HepG2 (cell line): ENCODE data around the gene DCLK1. TPM values are rescaled to one million over a fixed set of nuclear protein-coding genes. Genes with fewer than 3 reads are reported as not detected.

ENCODE experiments used
- ATAC-seq: fragments of 200-7000 bp; cut with Tn5 transposase; 3 replicates; pipeline ENCODE4 v1.9.1; 2020; ENCODE audit warnings: mild to moderate bottlenecking, moderate library complexity
- BruUV-seq: library from RNA; stranded (reverse); fragments of 400-500 nt; replicated peaks from 2 replicates; lab custom pipeline; 2021; lab: Mats Ljungman, UMichigan
- CTCF ChIA-PET: fragments of 300-600 bp; formaldehyde crosslinking; extraction: SDS; loops from one replicate; lab custom pipeline; 2021; ENCODE audit warnings: low total read pairs, inconsistent platforms, low intra/inter-chr PET ratio; lab: Yijun Ruan, JAX
- POLR2A ChIA-PET: fragments of 350-600 bp; sonication (Branson Sonifier 250); formaldehyde crosslinking; loops from one replicate; lab custom pipeline; 2020; ENCODE audit warnings: antibody characterized with exemption, inconsistent platforms; lab: Yijun Ruan, JAX
- DNase-seq: peaks from one replicate; pipeline ENCODE4 v3.0.0-alpha.2; 2015; ENCODE audit warnings: low spot score
- FAIRE-seq: peaks from 3 replicates; lab custom pipeline; 2011; peaks lifted over from hg19 to GRCh38; lab: Jason Lieb, UNC
- H2AFZ ChIP-seq: one replicate; pipeline ENCODE4 v1.6.1; 2011; ENCODE audit warnings: low read length, inconsistent platforms
- H3K27ac ChIP-seq: fragments of 300-600 bp; 3 replicates; pipeline ENCODE4 v1.8.0; 2011; ENCODE audit warnings: mixed run types, mild to moderate bottlenecking, mixed read lengths, low read length, inconsistent platforms; ENCODE audit not compliant: insufficient read depth; ENCODE audit errors: extremely low read length
- H3K27me3 ChIP-seq, 2 experiments: fragments of 200-600 bp in 1 of 2; 2 replicates in 1 of 2; 3 replicates in 1 of 2; pipeline versions ENCODE4 v1.6.0 to v1.8.0; 2011; ENCODE audit warnings: low read length in 2 of 2, mild to moderate bottlenecking in 2 of 2, moderate library complexity in 2 of 2, inconsistent platforms in 1 of 2; ENCODE audit not compliant: insufficient read depth in 2 of 2, control insufficient read depth in 1 of 2
- H3K36me3 ChIP-seq, 2 experiments: fragments of 200-600 bp in 1 of 2; replicated peaks in 1 of 2; 2 replicates in 1 of 2; 3 replicates in 1 of 2; pipeline versions ENCODE4 v1.5.1 to v1.8.0; 2011; ENCODE audit warnings: low read length in 2 of 2, inconsistent platforms in 1 of 2; ENCODE audit not compliant: insufficient read depth in 2 of 2, control insufficient read depth in 1 of 2
- H3K4me1 ChIP-seq: 2 replicates; pipeline ENCODE4 v1.5.1; 2012; ENCODE audit warnings: low read length, inconsistent platforms; ENCODE audit not compliant: insufficient read depth
- H3K4me2 ChIP-seq: 2 replicates; pipeline ENCODE4 v1.6.0; 2011; ENCODE audit warnings: low read depth, low read length, inconsistent platforms
- H3K4me3 ChIP-seq, 3 experiments: fragments of 200-600 bp in 1 of 3; sonication (generic), shearing (Covaris generic) in 1 of 3; replicated peaks in 1 of 3; 2 replicates each; pipeline ENCODE4 v1.5.1; 2011 to 2016; ENCODE audit warnings: low read length in 3 of 3, inconsistent platforms in 2 of 3, low read depth in 2 of 3, mild to moderate bottlenecking in 2 of 3, control low read depth in 1 of 3, mixed read lengths in 1 of 3; ENCODE audit not compliant: insufficient read depth in 1 of 3
- H3K79me2 ChIP-seq: one replicate; pipeline ENCODE4 v1.6.1; 2011; ENCODE audit warnings: low read length, inconsistent platforms; ENCODE audit not compliant: insufficient read depth
- H3K9ac ChIP-seq: 2 replicates; pipeline ENCODE4 v1.6.0; 2011; ENCODE audit warnings: mild to moderate bottlenecking, low read depth, low read length, inconsistent platforms; ENCODE audit not compliant: insufficient read depth
- H3K9me3 ChIP-seq: 2 replicates; pipeline ENCODE4 v1.5.1; 2012; ENCODE audit warnings: mild to moderate bottlenecking, low read length
- H4K20me1 ChIP-seq: 2 replicates; pipeline ENCODE4 v1.6.0; 2011; ENCODE audit warnings: inconsistent platforms, mild to moderate bottlenecking, low read length, moderate library complexity; ENCODE audit not compliant: insufficient read depth
- ELF4 ChIP-seq: sonication (generic); formaldehyde crosslinking; IDR thresholded peaks from 2 replicates; pipeline ENCODE4 v1.5.0; 2020; ENCODE audit warnings: missing genetic modification reagents, mild to moderate bottlenecking, moderate library complexity, borderline replicate concordance
- HNF4G ChIP-seq, 2 experiments: sonication (generic) in 1 of 2; formaldehyde crosslinking in 1 of 2; IDR thresholded peaks; 2 replicates each; pipeline versions ENCODE4 v1.4.0 to v1.6.1; 2011 to 2020; ENCODE audit warnings: borderline replicate concordance in 2 of 2, low read depth in 2 of 2, mild to moderate bottlenecking in 2 of 2, low read length in 1 of 2, missing genetic modification reagents in 1 of 2, moderate library complexity in 1 of 2
- KDM5B ChIP-seq: sonication (generic); formaldehyde crosslinking; IDR thresholded peaks from 2 replicates; pipeline ENCODE4 v1.4.0; 2020; ENCODE audit warnings: missing genetic modification reagents, mild to moderate bottlenecking, borderline replicate concordance
- MED1 ChIP-seq: sonication (generic); formaldehyde crosslinking; IDR thresholded peaks from 2 replicates; pipeline ENCODE4 v1.4.0; 2020; ENCODE audit warnings: missing genetic modification reagents
- NFE2 ChIP-seq: sonication (generic); formaldehyde crosslinking; IDR thresholded peaks from 2 replicates; pipeline ENCODE4 v1.4.0; 2020; ENCODE audit warnings: missing genetic modification reagents
- NR2F1 ChIP-seq, 2 experiments: fragments of 450-650 bp in 1 of 2; formaldehyde crosslinking in 1 of 2; IDR thresholded peaks; 2 replicates each; pipeline versions ENCODE4 v1.5.0 to v1.6.1; 2016 to 2020; ENCODE audit warnings: mild to moderate bottlenecking in 1 of 2, missing compliant biosample characterization in 1 of 2, missing genetic modification reagents in 1 of 2, moderate library complexity in 1 of 2
- U2AF2 ChIP-seq: fragments of 200-400 bp; formaldehyde crosslinking; IDR thresholded peaks from 2 replicates; pipeline ENCODE4 v1.6.1; 2017; ENCODE audit warnings: low read depth, mild to moderate bottlenecking, low read length
- ZNF124 ChIP-seq: sonication (generic); formaldehyde crosslinking; IDR thresholded peaks from 2 replicates; pipeline ENCODE4 v1.4.0; 2020; ENCODE audit warnings: missing genetic modification reagents
- ZNF224 ChIP-seq: sonication (generic); formaldehyde crosslinking; IDR thresholded peaks from 2 replicates; pipeline ENCODE4 v1.5.0; 2020; ENCODE audit warnings: mild to moderate bottlenecking, missing genetic modification reagents
- ZNF496 ChIP-seq: sonication (generic); formaldehyde crosslinking; IDR thresholded peaks from 2 replicates; pipeline ENCODE4 v1.8.1; 2023; ENCODE audit warnings: mild to moderate bottlenecking, moderate library complexity, missing genetic modification reagents; ENCODE audit not compliant: insufficient replicate concordance
- ZNF549 ChIP-seq: sonication (generic); formaldehyde crosslinking; IDR thresholded peaks from 2 replicates; pipeline ENCODE4 v1.5.0; 2020; ENCODE audit warnings: missing genetic modification reagents
- ZNF660 ChIP-seq: sonication (generic); formaldehyde crosslinking; IDR thresholded peaks from 2 replicates; pipeline ENCODE4 v1.5.1; 2020; ENCODE audit warnings: mild to moderate bottlenecking, low read depth, missing genetic modification reagents, borderline replicate concordance
- ZZZ3 ChIP-seq: sonication (generic); formaldehyde crosslinking; IDR thresholded peaks from 2 replicates; pipeline ENCODE4 v1.4.0; 2020; ENCODE audit warnings: missing genetic modification reagents, mild to moderate bottlenecking, borderline replicate concordance
- WGBS: methylation state at CpG from one replicate; pipeline ENCODE4 v1.1.6; 2017; ENCODE audit warnings: low lambda C conversion rate; 5-methylcytosine and 5-hydroxymethylcytosine counted together
- in situ Hi-C: cut with HindIII; loops from 2 replicates; pipeline ENCODE4 v1.10.0; 2017; ENCODE audit warnings: low pct_unique_long_range_greater_than_20kb; ENCODE audit not compliant: extremely low pct_ligation_motif_present
- intact Hi-C: fragments of 100-400 bp; cut with micrococcal nuclease; formaldehyde crosslinking; loops from one replicate; pipeline ENCODE4 v1.10.0; 2022; ENCODE audit not compliant: unreplicated experiment
- polyA plus RNA-seq, 8 experiments: library from polyadenylated mRNA; depleted of rRNA in 3 of 8; stranded (reverse) in 7 of 8; unstranded in 1 of 8; fragments of >200 nt; fragmentation: Illumina TruSeq in 4 of 8; extraction: Trizol in 4 of 8; gene quantifications; 2 replicates each; pipeline versions ENCODE4 v1.2.1 to v1.2.3, GENCODE V29; 2011 to 2016; ENCODE audit warnings: low read depth in 4 of 8, missing spikeins in 1 of 8, mixed read lengths in 1 of 8; ENCODE audit not compliant: insufficient read depth in 1 of 8
- total RNA-seq, 5 experiments: library from RNA; depleted of rRNA; stranded (reverse); fragments of >200 nt; fragmentation: Illumina TruSeq; extraction: Trizol; gene quantifications; 2 replicates each; pipeline ENCODE4 v1.2.3, GENCODE V29; 2016; ENCODE audit warnings: low read depth in 1 of 5
- TF ChIP-seq, protein P1 (sequence below): sonication (generic); formaldehyde crosslinking; IDR thresholded peaks from 2 replicates; pipeline ENCODE4 v1.5.0; 2020; ENCODE audit warnings: mild to moderate bottlenecking, missing genetic modification reagents, borderline replicate concordance

DCLK1 gene
- total and polyA plus RNA-seq, 2 of the 13 experiments (the other 11 are each of a cell fraction or from before 2014, with no cell fraction given), result not detected

DNA sequence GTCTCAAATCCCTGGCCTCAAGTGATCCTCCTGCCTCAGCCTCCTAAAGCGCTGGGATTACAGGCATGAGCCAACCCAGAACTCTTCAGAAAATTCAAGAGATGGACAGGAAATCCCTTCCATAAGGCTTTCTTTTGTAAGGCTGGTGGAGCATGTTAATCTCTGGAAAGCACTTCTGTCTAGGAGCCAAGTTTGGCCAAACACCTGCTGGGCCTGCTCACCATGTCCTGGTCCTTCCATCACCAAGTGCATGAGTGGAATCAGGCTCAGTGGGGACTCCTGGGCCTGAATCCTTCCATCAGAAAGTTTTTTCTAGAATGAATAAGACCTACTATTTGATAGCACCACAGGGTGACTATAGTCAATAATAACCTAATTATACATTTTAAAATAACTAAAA, 148.0 kb downstream of the DCLK1 start:
- H3K9ac ChIP-seq, result no peak overlapping the region
- no peaks in the 10 kb centered on the region for H3K9me3 ChIP-seq
- TF ChIP-seq NFE2 (CRISPR knock-in tag) (no peak), ZZZ3 (no peak), NR2F1 (CRISPR knock-in tag; IDR thresholded peaks at IDR 0.05) (no peak), KDM5B (CRISPR knock-in tag) (no peak), ELF4 (CRISPR knock-in tag) (no peak), ZNF496 (CRISPR knock-in tag) (no peak)
- in situ Hi-C loops, result loop anchor here (25.0 kb wide), 1 partner anchor 754 kb away; no protein-coding TSS in a partner anchor
- no peaks in the 10 kb centered on the region; a peak in 1 of 5 replicates for H3K27me3 ChIP-seq
- 0% methylated on average over 1 of the region's 1 CpG for WGBS
- H4K20me1 ChIP-seq, result no peaks in the 10 kb centered on the region
- intact Hi-C loops, result no loop called here
- H2AFZ ChIP-seq, result no peak overlapping the region
- no peaks in the 10 kb centered on the region for H3K36me3 ChIP-seq
- ATAC-seq (no peak), FAIRE-seq (no peak), DNase-seq (no peak)
- no peaks in the 10 kb centered on the region for H3K79me2 ChIP-seq
- ChIA-PET CTCF (no interaction called here), POLR2A (no interaction called here)
- no peak overlapping the region for H3K27ac ChIP-seq
- H3K4me3 ChIP-seq, result no peak overlapping the region
- no TSS peak for BruUV-seq
- no peak overlapping the region for H3K4me2 ChIP-seq
- H3K4me1 ChIP-seq, result no peaks in the 10 kb centered on the region

DNA sequence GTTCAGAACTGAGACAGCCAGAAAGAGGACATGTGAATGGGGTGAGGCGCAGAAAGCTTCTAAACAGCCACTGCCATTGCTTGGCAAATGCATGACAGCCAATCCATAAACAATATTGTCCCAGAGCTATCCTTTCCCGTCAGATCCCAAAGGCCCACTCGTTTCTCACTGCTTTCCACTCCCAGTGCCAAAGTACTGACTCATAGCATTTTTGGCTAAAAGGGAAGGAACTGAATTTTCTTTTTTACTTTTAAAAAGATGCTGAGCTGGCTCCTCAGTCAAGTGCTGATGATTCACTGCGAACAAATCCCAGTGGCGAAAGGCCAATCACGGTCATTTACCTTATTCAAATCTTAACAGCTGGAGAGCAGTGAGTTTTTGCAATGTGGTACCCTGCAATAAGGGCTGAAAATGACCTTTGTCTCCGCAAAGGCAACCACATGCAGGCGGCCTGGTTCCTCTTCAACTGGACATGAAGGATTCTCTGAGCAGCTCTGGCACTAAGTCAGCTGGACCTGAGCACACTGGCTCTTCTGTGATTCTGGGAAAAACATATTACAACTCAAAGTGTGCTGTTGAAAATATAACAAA, 151.7 kb downstream of the DCLK1 start:
- no peak overlapping the region for H2AFZ ChIP-seq
- no peak overlapping the region for H3K9ac ChIP-seq
- no peaks in the 10 kb centered on the region for H3K79me2 ChIP-seq
- H3K9me3 ChIP-seq, result no peaks in the 10 kb centered on the region
- no peaks in the 10 kb centered on the region for H3K36me3 ChIP-seq
- in situ Hi-C loops (loop anchor here (5.0 to 25.0 kb wide), 2 partner anchors 298 to 758 kb away; no protein-coding TSS in a partner anchor), intact Hi-C loops (no loop called here)
- H3K27ac ChIP-seq, result no peak overlapping the region
- no peak for ATAC-seq
- TF ChIP-seq ZNF660, result no peak
- TF ChIP-seq ZNF549 (CRISPR knock-in tag), result no peak
- TF ChIP-seq, protein P1, sequence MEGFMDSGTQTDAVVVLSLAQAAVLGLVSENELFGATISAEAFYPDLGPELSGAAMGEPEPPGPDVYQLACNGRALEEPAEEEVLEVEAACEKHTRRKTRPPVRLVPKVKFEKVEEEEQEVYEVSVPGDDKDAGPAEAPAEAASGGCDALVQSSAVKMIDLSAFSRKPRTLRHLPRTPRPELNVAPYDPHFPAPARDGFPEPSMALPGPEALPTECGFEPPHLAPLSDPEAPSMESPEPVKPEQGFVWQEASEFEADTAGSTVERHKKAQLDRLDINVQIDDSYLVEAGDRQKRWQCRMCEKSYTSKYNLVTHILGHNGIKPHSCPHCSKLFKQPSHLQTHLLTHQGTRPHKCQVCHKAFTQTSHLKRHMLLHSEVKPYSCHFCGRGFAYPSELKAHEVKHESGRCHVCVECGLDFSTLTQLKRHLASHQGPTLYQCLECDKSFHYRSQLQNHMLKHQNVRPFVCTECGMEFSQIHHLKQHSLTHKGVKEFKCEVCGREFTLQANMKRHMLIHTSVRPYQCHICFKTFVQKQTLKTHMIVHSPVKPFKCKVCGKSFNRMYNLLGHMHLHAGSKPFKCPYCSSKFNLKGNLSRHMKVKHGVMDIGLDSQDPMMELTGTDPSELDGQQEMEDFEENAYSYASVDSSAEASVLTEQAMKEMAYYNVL (CRISPR knock-in tag), result no peak
- TF ChIP-seq HNF4G (IDR thresholded peaks at IDR 0.05; ENCODE audit: borderline replicate concordance, low read depth, low read length), result no peak
- no peak for TF ChIP-seq HNF4G (CRISPR knock-in tag; IDR thresholded peaks at IDR 0.05; ENCODE audit: borderline replicate concordance, low read depth)
- no peak for TF ChIP-seq ZNF124
- TF ChIP-seq MED1 (CRISPR knock-in tag), result no peak
- TF ChIP-seq ZNF224 (CRISPR knock-in tag), result no peak
- TF ChIP-seq U2AF2, result no peak
- no peaks in the 10 kb centered on the region for H4K20me1 ChIP-seq
- no TSS peak for BruUV-seq
- no peak for FAIRE-seq
- CTCF ChIA-PET, result interaction anchor here (1.2 to 2.6 kb wide), 2 partner anchors 297 to 304 kb away, joined by 4 to 31 read pairs; no protein-coding TSS in a partner anchor
- no peak overlapping the region for H3K4me3 ChIP-seq
- H3K27me3 ChIP-seq, result no peaks in the 10 kb centered on the region; a peak in 1 of 5 replicates
- H3K4me2 ChIP-seq, result no peak overlapping the region
- no peaks in the 10 kb centered on the region for H3K4me1 ChIP-seq
- no peak for DNase-seq
- WGBS, result 29% methylated on average over 8 of the region's 8 CpGs
- POLR2A ChIA-PET, result no interaction called here
